ENCODE results near the gene ETNPPL. TPM values are rescaled to one million over a fixed set of nuclear protein-coding genes. Genes with fewer than 3 reads are reported as not detected.

Gene ETNPPL
- total and polyA plus RNA-seq, 2 donors (not counting 3 experiments of a cell fraction or from before 2014, with no cell fraction given): not detected

- H3K36me3 ChIP-seq (ENCODE audit: control insufficient read depth in 2 of 2, extremely low read depth in 1 of 2, insufficient read depth in 2 of 2, low read length in 2 of 2): no peaks in the 10 kb centered on the region
- CTCF ChIA-PET: interaction anchor here (0.6 to 1.3 kb wide), 4 partner anchors 14 to 672 kb away, joined by 3 read pairs; no protein-coding TSS in a partner anchor
- H2AFZ ChIP-seq (ENCODE audit: low read depth, low read length): no peak overlapping the region
- no TSS peak for BruUV-seq (replicated peaks)
- H3K9ac ChIP-seq (replicated peaks; ENCODE audit: extremely low read depth, insufficient read depth, low read length): no peak overlapping the region
- no peak for FAIRE-seq
- no peak for TF ChIP-seq MAX (IDR thresholded peaks at IDR 0.05; ENCODE audit: insufficient read depth, insufficient read length)
- TF ChIP-seq GATA2 (IDR thresholded peaks at IDR 0.05; ENCODE audit: insufficient read depth, insufficient read length, low read depth, low read length): no peak
- no peak for TF ChIP-seq EZH2 (IDR thresholded peaks at IDR 0.05; ENCODE audit: borderline replicate concordance, low read depth, low read length, severe bottlenecking)
- TF ChIP-seq FOS (IDR thresholded peaks at IDR 0.05; ENCODE audit: borderline replicate concordance, insufficient read depth, low read length): no peak
- TF ChIP-seq CTCF (IDR thresholded peaks at IDR 0.05; ENCODE audit: extremely low read depth in 1 of 2, insufficient read depth in 1 of 2, low read depth in 1 of 2, low read length in 2 of 2): no peak
- no peak for TF ChIP-seq POLR2A (IDR thresholded peaks at IDR 0.05; ENCODE audit: low read depth, low read length)
- no peak for TF ChIP-seq POLR2AphosphoS5 (IDR thresholded peaks at IDR 0.05; ENCODE audit: insufficient read depth, low read depth, low read length)
- no peak for TF ChIP-seq JUN (IDR thresholded peaks at IDR 0.05; ENCODE audit: borderline replicate concordance, insufficient read depth, insufficient read length, low read depth)
- TF ChIP-seq MYC (IDR thresholded peaks at IDR 0.05; ENCODE audit: low read depth, low read length): no peak
- no peaks in the 10 kb centered on the region for H3K9me3 ChIP-seq (replicated peaks; ENCODE audit: control insufficient read depth, insufficient read depth, low read length)
- H3K27ac ChIP-seq (ENCODE audit: insufficient read depth, low read depth, low read length): no peak overlapping the region
- no peaks in the 10 kb centered on the region for H3K79me2 ChIP-seq (ENCODE audit: control insufficient read depth, insufficient read depth, low read length)
- H3K27me3 ChIP-seq (ENCODE audit: control insufficient read depth in 2 of 2, insufficient read depth in 2 of 2, low read length in 2 of 2): peaks cover 7 to 8% of the 10 kb centered on the region in 2 experiments
- H3K4me3 ChIP-seq (replicated peaks in 1 of 3; ENCODE audit: insufficient read depth in 1 of 3, low read depth in 1 of 3, low read length in 3 of 3): no peak overlapping the region
- dilution Hi-C loops (cut with MboI; ENCODE audit: extremely low pct_ligation_motif_present, low sequenced_read_pairs) (no loop called here), intact Hi-C loops (cut with micrococcal nuclease) (no loop called here)
- POLR2A ChIA-PET: no interaction called here
- DNase-seq (ENCODE audit: low read depth, low spot score): no peak
- peaks cover 5% of the 10 kb centered on the region for H3K4me1 ChIP-seq (ENCODE audit: control insufficient read depth, extremely low read depth, insufficient read depth, low read length)
- H3K4me2 ChIP-seq (ENCODE audit: insufficient read depth, low read length): no peak overlapping the region
- no peaks in the 10 kb centered on the region for H3K9me1 ChIP-seq (replicated peaks; ENCODE audit: control insufficient read depth, extremely low read depth, insufficient read depth, low read length)
- H4K20me1 ChIP-seq (replicated peaks; ENCODE audit: control insufficient read depth, extremely low read depth, insufficient read depth, low read length): no peaks in the 10 kb centered on the region
Measured at GRCh38 chr4:108766058-108766457, 3.2 kb upstream of the ETNPPL start.

Data from endothelial cell of umbilical vein (primary cell).